Upper lobe of left lung (tissue), 6 donors: Measurements from ENCODE around the gene INPP5K. TPM values are rescaled to one million over a fixed set of nuclear protein-coding genes. Genes with fewer than 3 reads are reported as not detected.
A peak's percentile ranks its signal among the peaks of the same experiment; 100 is the strongest.

ENCODE experiments used
- ATAC-seq, 2 donors: fragments of 200-7000 bp; cut with Tn5 transposase; one replicate each; pipeline ENCODE4 v1.9.1; 2022; ENCODE audit warnings: mild to moderate bottlenecking in 2 of 2, moderate library complexity in 2 of 2; ENCODE audit not compliant: low FRiP score in 2 of 2
- DNase-seq, 2 donors: peaks; one replicate each; pipeline ENCODE4 v3.0.0-alpha.2; 2019 to 2020
- H3K27ac ChIP-seq, 4 donors: fragments of 200-600 bp; sonication (generic); one replicate each; pipeline ENCODE4 v1.5.1; 2016 to 2019
- H3K27me3 ChIP-seq, 4 donors: fragments of 200-600 bp; sonication (generic); one replicate each; pipeline ENCODE4 v1.5.1; 2017 to 2019
- H3K36me3 ChIP-seq, 4 donors: fragments of 200-600 bp; sonication (generic); one replicate each; pipeline ENCODE4 v1.5.1; 2016 to 2019
- H3K4me1 ChIP-seq, 4 donors: fragments of 200-600 bp; sonication (generic); one replicate each; pipeline ENCODE4 v1.5.1; 2018 to 2019
- H3K4me3 ChIP-seq, 4 donors: fragments of 200-600 bp; sonication (generic); one replicate each; pipeline ENCODE4 v1.5.1; 2017 to 2019; ENCODE audit warnings: mild to moderate bottlenecking in 2 of 4, moderate library complexity in 1 of 4
- H3K9me3 ChIP-seq, 4 donors: fragments of 200-600 bp; sonication (generic); one replicate each; pipeline ENCODE4 v1.5.1; 2018 to 2019
- EP300 ChIP-seq, 4 donors: sonication (generic); formaldehyde crosslinking; IDR thresholded peaks; one replicate each; pipeline ENCODE4 v1.5.1; 2017; ENCODE audit warnings: antibody characterized with exemption in 4 of 4, control low read depth in 2 of 4
- POLR2A ChIP-seq, 4 donors: fragments of 450-650 bp; IDR thresholded peaks; one replicate each; pipeline ENCODE4 v1.5.1; 2016 to 2017; ENCODE audit warnings: antibody characterized with exemption in 4 of 4, mild to moderate bottlenecking in 2 of 4
- POLR2AphosphoS5 ChIP-seq, 2 donors: sonication (generic); formaldehyde crosslinking; IDR thresholded peaks; one replicate each; pipeline ENCODE4 v1.5.1; 2017; ENCODE audit warnings: antibody characterized with exemption in 2 of 2
- WGBS, 2 donors: methylation state at CpG; one replicate each; pipeline ENCODE4 v1.1.5; 2017 to 2018; 5-methylcytosine and 5-hydroxymethylcytosine counted together
- total RNA-seq, 6 donors: library from RNA; depleted of rRNA in 4 of 6; stranded (reverse); fragments of >200 nt in 4 of 6; gene quantifications; one replicate each; pipeline versions ENCODE4 v1.1.0 to v1.2.1, GENCODE V29; 2016 to 2021
- TF ChIP-seq, protein P1 (sequence below), 6 experiments: fragments of 450-650 bp in 4 of 6; fragments of 200-600 bp in 2 of 6; sonication (generic) in 2 of 6; IDR thresholded peaks; one replicate each; pipeline ENCODE4 v1.5.1; 2016 to 2019; ENCODE audit warnings: antibody characterized with exemption in 6 of 6
- donor health status: DM: no; HTN: no; CAD: no; lungs with moderate emphysema.
- donor health status: DM: no; HTN: yes; CAD: no; lungs with severe emphysema.

INPP5K gene
- total RNA-seq, 6 donors from 2014 or later, result 60.9 to 155 (median 84.6) TPM

DNA sequence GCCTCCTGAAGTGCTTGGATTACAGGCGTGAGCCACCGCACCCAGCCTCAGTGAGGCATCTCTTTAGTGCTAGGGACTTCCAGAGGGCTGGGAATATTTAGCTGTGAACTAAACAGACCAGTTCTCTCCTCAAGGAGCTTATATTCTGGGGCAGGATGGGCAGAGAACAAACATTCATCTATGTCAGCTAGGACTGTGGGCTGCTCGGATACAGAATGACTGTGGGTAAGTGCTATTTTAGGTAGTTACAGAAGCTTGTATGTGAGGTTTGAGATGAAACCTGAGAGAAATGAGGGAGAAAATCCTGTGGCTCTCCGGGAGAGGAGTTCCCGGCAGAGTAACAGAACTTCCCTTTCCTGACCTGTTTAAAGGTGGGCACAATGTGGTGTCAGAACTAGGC, 6.2 kb upstream of the INPP5K start:
- TF ChIP-seq, protein P1, sequence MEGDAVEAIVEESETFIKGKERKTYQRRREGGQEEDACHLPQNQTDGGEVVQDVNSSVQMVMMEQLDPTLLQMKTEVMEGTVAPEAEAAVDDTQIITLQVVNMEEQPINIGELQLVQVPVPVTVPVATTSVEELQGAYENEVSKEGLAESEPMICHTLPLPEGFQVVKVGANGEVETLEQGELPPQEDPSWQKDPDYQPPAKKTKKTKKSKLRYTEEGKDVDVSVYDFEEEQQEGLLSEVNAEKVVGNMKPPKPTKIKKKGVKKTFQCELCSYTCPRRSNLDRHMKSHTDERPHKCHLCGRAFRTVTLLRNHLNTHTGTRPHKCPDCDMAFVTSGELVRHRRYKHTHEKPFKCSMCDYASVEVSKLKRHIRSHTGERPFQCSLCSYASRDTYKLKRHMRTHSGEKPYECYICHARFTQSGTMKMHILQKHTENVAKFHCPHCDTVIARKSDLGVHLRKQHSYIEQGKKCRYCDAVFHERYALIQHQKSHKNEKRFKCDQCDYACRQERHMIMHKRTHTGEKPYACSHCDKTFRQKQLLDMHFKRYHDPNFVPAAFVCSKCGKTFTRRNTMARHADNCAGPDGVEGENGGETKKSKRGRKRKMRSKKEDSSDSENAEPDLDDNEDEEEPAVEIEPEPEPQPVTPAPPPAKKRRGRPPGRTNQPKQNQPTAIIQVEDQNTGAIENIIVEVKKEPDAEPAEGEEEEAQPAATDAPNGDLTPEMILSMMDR (IDR thresholded peaks at IDR 0.05), result no peak
- TF ChIP-seq POLR2AphosphoS5 (IDR thresholded peaks at IDR 0.05) (no peak), EP300 (IDR thresholded peaks at IDR 0.05) (no peak), POLR2A (IDR thresholded peaks at IDR 0.05) (no peak)
- no peak overlapping the region for H3K27ac ChIP-seq
- no peak for ATAC-seq
- H3K4me3 ChIP-seq, result no peak overlapping the region
- H3K27me3 ChIP-seq, result no peaks in the 10 kb centered on the region
- H3K36me3 ChIP-seq, result peaks cover 3 to 77% (median 39%) of the 10 kb centered on the region in 4 donors
- DNase-seq, result no peak
- peaks cover 1 to 3% (median 2%) of the 10 kb centered on the region in 4 donors for H3K4me1 ChIP-seq
- 96 to 97% methylated on average over 5 of the region's 5 CpGs for WGBS, 2 donors
- no peaks in the 10 kb centered on the region for H3K9me3 ChIP-seq

DNA sequence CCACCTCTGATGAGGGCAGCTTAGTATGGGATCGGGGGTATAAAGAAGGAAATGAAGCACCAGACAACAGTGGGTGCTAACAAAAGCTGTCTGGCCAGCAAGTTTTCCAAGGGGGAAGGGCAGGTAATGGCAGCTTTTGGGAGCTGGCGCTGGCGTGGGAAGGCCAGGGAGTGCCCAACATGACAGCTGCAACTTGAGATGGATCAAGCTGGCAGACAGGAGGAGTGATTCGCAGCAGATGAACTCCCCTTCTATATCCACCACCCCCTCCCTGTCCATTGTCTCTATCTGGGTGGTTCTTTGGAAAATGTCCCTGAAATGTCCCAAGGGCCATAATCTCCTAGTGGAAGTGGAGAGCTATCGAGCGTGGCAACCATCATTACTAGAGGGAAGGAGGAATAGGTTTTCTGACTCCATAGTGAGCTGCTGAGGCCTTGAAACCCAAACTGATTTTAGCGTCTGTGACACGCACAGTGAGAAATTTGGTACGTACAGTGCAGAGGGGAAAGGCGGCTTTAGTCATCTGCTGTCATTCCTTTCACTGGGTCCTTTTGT, 4.8 kb upstream of the INPP5K start:
- Histone ChIP-seq H3K36me3 (peaks cover 3 to 63% (median 31%) of the 10 kb centered on the region in 4 donors), H3K4me1 (peaks cover 7 to 9% (median 7%) of the 10 kb centered on the region in 4 donors), H3K9me3 (no peaks in the 10 kb centered on the region), H3K4me3 (no peak overlapping the region), H3K27ac (peak overlapping the region in 1 of 4 donors; percentile 2), H3K27me3 (no peaks in the 10 kb centered on the region)
- ATAC-seq (no peak), DNase-seq (no peak)
- WGBS, 2 donors, result 94% methylated on average over 9 to 10 of the region's 10 CpGs
- no peak for TF ChIP-seq POLR2A (IDR thresholded peaks at IDR 0.05)

DNA sequence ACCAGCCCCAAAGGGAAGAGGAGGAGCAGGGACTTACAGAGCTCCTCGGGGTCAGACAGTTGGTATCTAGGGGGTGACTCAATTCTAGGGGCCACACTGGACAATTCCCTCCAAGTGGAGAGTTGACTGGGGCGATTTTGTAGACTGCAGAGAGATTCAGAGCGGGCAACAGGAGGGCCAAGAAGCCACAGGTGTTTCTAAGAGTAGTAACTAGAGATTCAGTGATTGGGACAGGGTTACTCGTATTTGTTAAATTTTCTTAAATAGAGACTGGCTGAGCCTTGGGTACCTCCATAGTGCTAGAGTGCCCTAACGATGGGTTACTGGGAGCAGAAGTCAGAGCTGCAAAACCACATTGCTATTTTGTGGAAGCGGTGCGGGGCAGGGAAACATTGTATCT, 3.3 kb upstream of the INPP5K start:
- TF ChIP-seq POLR2AphosphoS5 (IDR thresholded peaks at IDR 0.05), result no peak
- no peak for TF ChIP-seq EP300 (IDR thresholded peaks at IDR 0.05)
- no peak for TF ChIP-seq POLR2A (IDR thresholded peaks at IDR 0.05)
- TF ChIP-seq, protein P1 (IDR thresholded peaks at IDR 0.05), result no peak
- Histone ChIP-seq H3K4me1 (peaks cover 16 to 18% (median 17%) of the 10 kb centered on the region in 4 donors), H3K27ac (no peak overlapping the region), H3K27me3 (no peaks in the 10 kb centered on the region), H3K36me3 (peaks cover 3 to 49% (median 22%) of the 10 kb centered on the region in 4 donors), H3K9me3 (no peaks in the 10 kb centered on the region), H3K4me3 (no peak overlapping the region)
- DNase-seq (no peak), ATAC-seq (no peak)
- 89 to 94% methylated on average over 7 of the region's 7 CpGs for WGBS, 2 donors

DNA sequence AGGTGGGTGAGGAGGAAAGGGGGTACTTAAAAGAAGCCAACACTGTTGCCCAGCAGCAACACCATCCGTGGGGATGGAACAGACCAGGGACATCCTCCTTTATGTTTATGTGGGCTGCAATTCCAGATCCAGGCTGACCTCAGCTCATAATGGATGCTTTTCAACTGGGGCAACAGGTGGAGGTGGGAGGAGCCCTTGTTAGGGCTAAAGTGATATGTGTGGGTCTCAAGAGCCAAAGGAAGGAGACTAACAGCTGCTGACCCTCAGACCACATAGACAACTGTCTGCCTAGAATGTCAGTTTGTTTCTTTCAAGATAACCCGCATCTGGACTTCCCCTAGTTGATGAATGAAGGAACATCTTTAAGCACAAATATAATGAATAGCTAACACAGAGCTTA, 2.0 kb upstream of the INPP5K start:
- Histone ChIP-seq H3K36me3 (peaks cover 3 to 45% (median 17%) of the 10 kb centered on the region in 4 donors), H3K27me3 (no peaks in the 10 kb centered on the region), H3K4me1 (peaks cover 28 to 31% (median 30%) of the 10 kb centered on the region in 4 donors), H3K4me3 (no peak overlapping the region), H3K9me3 (no peaks in the 10 kb centered on the region), H3K27ac (no peak overlapping the region)
- TF ChIP-seq EP300 (IDR thresholded peaks at IDR 0.05), result no peak
- TF ChIP-seq POLR2A (IDR thresholded peaks at IDR 0.05), result no peak
- TF ChIP-seq, protein P1 (IDR thresholded peaks at IDR 0.05), result no peak
- no peak for DNase-seq
- ATAC-seq, result no peak
- 68 to 80% methylated on average over 1 to 2 of the region's 2 CpGs for WGBS, 2 donors

DNA sequence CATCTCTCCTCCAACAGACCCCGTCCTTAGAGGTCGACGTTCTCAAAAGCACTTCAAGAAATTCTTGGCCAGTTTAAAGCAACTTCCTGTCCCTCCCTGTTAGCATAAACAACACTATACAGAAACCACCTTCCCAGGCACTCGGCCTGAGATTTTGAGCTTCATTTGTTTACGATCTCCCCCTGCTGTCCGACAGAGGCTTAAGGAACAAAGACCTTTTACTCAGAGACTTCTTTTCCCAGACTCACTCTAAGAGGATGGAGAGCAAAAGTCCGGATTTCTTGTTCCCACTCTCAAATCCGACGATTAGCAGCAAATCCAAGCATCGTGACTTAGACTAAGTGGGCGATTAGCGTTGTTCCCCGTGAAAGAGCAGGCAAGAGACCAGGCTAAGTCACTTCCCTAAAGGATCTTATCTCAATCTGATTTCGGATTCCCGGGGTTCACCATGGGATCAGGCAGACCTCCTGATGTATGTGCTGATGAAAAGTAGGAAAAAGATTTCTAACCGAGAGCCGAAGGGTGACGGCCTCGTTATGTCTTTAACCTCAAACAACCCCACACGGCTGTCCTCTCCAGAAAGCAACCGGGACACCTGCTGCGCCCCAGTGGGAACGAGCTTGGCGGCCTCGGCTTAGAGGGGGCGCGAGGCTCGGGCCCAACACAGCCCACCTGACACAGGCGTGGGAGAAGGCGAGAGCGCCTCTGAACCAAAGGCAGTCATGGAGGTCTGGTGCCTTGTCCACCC, 598 bp downstream of the INPP5K start:
- TF ChIP-seq, protein P1 (IDR thresholded peaks at IDR 0.05), result peak; percentile 56 to 86 (median 73)
- TF ChIP-seq POLR2A (IDR thresholded peaks at IDR 0.05) (peak in 1 of 4 donors; percentile 7), EP300 (IDR thresholded peaks at IDR 0.05) (peak in 2 of 4 donors; percentile 44), POLR2AphosphoS5 (IDR thresholded peaks at IDR 0.05) (peak; percentile 49 to 76)
- WGBS, 2 donors, result 0% methylated on average over 14 to 20 of the region's 31 CpGs

More for the DNA sequence above, 598 bp downstream of the INPP5K start:
- ATAC-seq (peak; percentile 67 to 71), DNase-seq (peak in 1 of 2 donors; percentile 80)
- H3K27ac ChIP-seq, result peak overlapping the region; percentile 93 to 96 (median 95)
- H3K36me3 ChIP-seq, result peaks cover 0 to 35% (median 12%) of the 10 kb centered on the region in 4 donors
- peak overlapping the region; percentile 76 to 99 (median 88) for H3K4me3 ChIP-seq
- peaks cover 51 to 57% (median 55%) of the 10 kb centered on the region in 4 donors for H3K4me1 ChIP-seq
- H3K9me3 ChIP-seq, result no peaks in the 10 kb centered on the region
- no peaks in the 10 kb centered on the region for H3K27me3 ChIP-seq
